ENCODE data around the gene VPS13D. TPM values are rescaled to one million over a fixed set of nuclear protein-coding genes. Genes with fewer than 3 reads are reported as not detected.

VPS13D gene
- total and polyA plus RNA-seq, 10 of the 15 experiments (the other 5 are each of a cell fraction or from before 2014, with no cell fraction given): 1.4 to 16.9 (median 8.5) TPM

GRCh38 chr1:12410351-12410750 lies 180.5 kb downstream of the VPS13D start:
- TF ChIP-seq IRF4 (IDR thresholded peaks at IDR 0.05; ENCODE audit: low read depth, low read length): no peak
- no peak for TF ChIP-seq RBBP5 (conservative IDR thresholded peaks at IDR 0.05)
- TF ChIP-seq ATF3 (IDR thresholded peaks at IDR 0.05; ENCODE audit: borderline replicate concordance, extremely low read depth, low read depth, low read length): no peak
- no peak for TF ChIP-seq POLR2AphosphoS5 (IDR thresholded peaks at IDR 0.05; ENCODE audit: low read length)
- TF ChIP-seq FOXK2 (IDR thresholded peaks at IDR 0.05): no peak
- TF ChIP-seq ASH2L (IDR thresholded peaks at IDR 0.05; ENCODE audit: borderline replicate concordance, low read depth): no peak
- no peak overlapping the region for H3K9ac ChIP-seq (ENCODE audit: control insufficient read depth, insufficient read depth, low read length)
- peaks cover under 1 to 3% of the 10 kb centered on the region in 2 experiments; a peak in 2 of 4 replicates for H3K36me3 ChIP-seq (ENCODE audit: control insufficient read depth in 2 of 2, insufficient read depth in 2 of 2, low read length in 1 of 2)
- H3K4me2 ChIP-seq (ENCODE audit: control insufficient read depth, insufficient read depth): no peak overlapping the region
- no peak overlapping the region for H2AFZ ChIP-seq (ENCODE audit: control insufficient read depth, low read depth, low read length)
- intact Hi-C loops (cut with micrococcal nuclease; ENCODE audit: unreplicated experiment) (no loop called here), in situ Hi-C loops (cut with MboI) (no loop called here)
- RAD21 ChIA-PET (ENCODE audit: unreplicated experiment): no interaction called here
- no peaks in the 10 kb centered on the region for H4K20me1 ChIP-seq (ENCODE audit: control insufficient read depth, insufficient read depth)
- no TSS peak for BruUV-seq (replicated peaks)
- CTCF ChIA-PET: interaction anchor here (0.6 kb wide), 1 partner anchor 12 kb away, joined by 3 read pairs; no protein-coding TSS in a partner anchor
- H3K79me2 ChIP-seq (ENCODE audit: control insufficient read depth, insufficient read depth, low read length): no peaks in the 10 kb centered on the region
- no peak for DNase-seq (ENCODE audit: low read depth, low spot score)
- peaks cover 4% of the 10 kb centered on the region; the same call in 1 of the 3 replicates for H3K9me3 ChIP-seq (replicated peaks; ENCODE audit: control insufficient read depth, insufficient read depth, low read length)
- POLR2A ChIA-PET: interaction anchor here (0.6 kb wide), 1 partner anchor 12 kb away, joined by 4 read pairs; no protein-coding TSS in a partner anchor
- no peaks in the 10 kb centered on the region for H3K27me3 ChIP-seq (replicated peaks in 1 of 2; ENCODE audit: control insufficient read depth in 2 of 2, insufficient read depth in 2 of 2, low read length in 1 of 2)
- no peak overlapping the region for H3K4me3 ChIP-seq
- H3K27ac ChIP-seq (ENCODE audit: control insufficient read depth, insufficient read depth): no peak overlapping the region
- SMC1A ChIA-PET (ENCODE audit: uncharacterized antibody, unreplicated experiment): interaction anchor here (0.6 to 1.7 kb wide), 5 partner anchors 12 to 210 kb away, joined by 3 to 12 read pairs (median 3); no protein-coding TSS in a partner anchor
- FAIRE-seq: no peak
- H3K4me1 ChIP-seq (ENCODE audit: control insufficient read depth, insufficient read depth, low read length): no peaks in the 10 kb centered on the region
- no peak for ATAC-seq

- Histone ChIP-seq H3K4me2 (ENCODE audit: control insufficient read depth, insufficient read depth) (no peak overlapping the region), H4K20me1 (ENCODE audit: control insufficient read depth, insufficient read depth) (no peaks in the 10 kb centered on the region), H3K9me3 (replicated peaks; ENCODE audit: control insufficient read depth, insufficient read depth, low read length) (peaks cover 4% of the 10 kb centered on the region; the same call in 1 of the 3 replicates), H3K4me1 (ENCODE audit: control insufficient read depth, insufficient read depth, low read length) (no peaks in the 10 kb centered on the region), H3K79me2 (ENCODE audit: control insufficient read depth, insufficient read depth, low read length) (no peaks in the 10 kb centered on the region), H3K36me3 (ENCODE audit: control insufficient read depth in 2 of 2, insufficient read depth in 2 of 2, low read length in 1 of 2) (0 out of 4 replicates have a peak, but pooled peaks cover 0 to 3% of the 10 kb centered on the region in 2 experiments), H3K27me3 (replicated peaks in 1 of 2; ENCODE audit: control insufficient read depth in 2 of 2, insufficient read depth in 2 of 2, low read length in 1 of 2) (no peaks in the 10 kb centered on the region), H2AFZ (ENCODE audit: control insufficient read depth, low read depth, low read length) (no peak overlapping the region), H3K9ac (ENCODE audit: control insufficient read depth, insufficient read depth, low read length) (no peak overlapping the region), H3K4me3 (no peak overlapping the region), H3K27ac (ENCODE audit: control insufficient read depth, insufficient read depth) (no peak overlapping the region)
- CTCF ChIA-PET: interaction anchor here (1.0 to 1.1 kb wide), 2 partner anchors 9 to 15 kb away, joined by 3 read pairs; no protein-coding TSS in a partner anchor
- DNase-seq (ENCODE audit: low read depth, low spot score): no peak
- SMC1A ChIA-PET (ENCODE audit: uncharacterized antibody, unreplicated experiment): interaction anchor here (0.7 to 1.7 kb wide), 3 partner anchors 11 to 209 kb away, joined by 3 to 12 read pairs (median 3); no protein-coding TSS in a partner anchor
- intact Hi-C loops (cut with micrococcal nuclease; ENCODE audit: unreplicated experiment): no loop called here
- FAIRE-seq: no peak
- RAD21 ChIA-PET (ENCODE audit: unreplicated experiment): no interaction called here
- ATAC-seq: no peak
- no TSS peak for BruUV-seq (replicated peaks)
- 98% methylated on average over 3 of the region's 3 CpGs for WGBS (ENCODE audit: insufficient coverage, insufficient replicate concordance, low lambda C conversion rate, missing lambda C conversion rate)
- POLR2A ChIA-PET: no interaction called here
- in situ Hi-C loops (cut with MboI): no loop called here
- TF ChIP-seq TBL1XR1 (IDR thresholded peaks at IDR 0.05; ENCODE audit: low read depth, low read length) (no peak), TAF1 (IDR thresholded peaks at IDR 0.05; ENCODE audit: borderline replicate concordance, low read depth, low read length) (no peak), HDAC6 (IDR thresholded peaks at IDR 0.05; ENCODE audit: unreplicated experiment) (no peak), CREB1 (IDR thresholded peaks at IDR 0.05; ENCODE audit: low read depth) (no peak), ZNF384 (IDR thresholded peaks at IDR 0.05; ENCODE audit: borderline replicate concordance, low read depth, low read length) (no peak), ZBED1 (IDR thresholded peaks at IDR 0.05; ENCODE audit: borderline replicate concordance) (no peak), ZNF592 (IDR thresholded peaks at IDR 0.05) (no peak), IKZF1 (conservative IDR thresholded peaks at IDR 0.05) (no peak)
These were observed 181.3 kb downstream of the VPS13D start for GRCh38 chr1:12411098-12411497.
